ENCODE data around the gene TMEM179. TPM values are rescaled to one million over a fixed set of nuclear protein-coding genes. Genes with fewer than 3 reads are reported as not detected.

The TMEM179 gene
- total RNA-seq, 6 donors from 2014 or later, result not detected

DNA sequence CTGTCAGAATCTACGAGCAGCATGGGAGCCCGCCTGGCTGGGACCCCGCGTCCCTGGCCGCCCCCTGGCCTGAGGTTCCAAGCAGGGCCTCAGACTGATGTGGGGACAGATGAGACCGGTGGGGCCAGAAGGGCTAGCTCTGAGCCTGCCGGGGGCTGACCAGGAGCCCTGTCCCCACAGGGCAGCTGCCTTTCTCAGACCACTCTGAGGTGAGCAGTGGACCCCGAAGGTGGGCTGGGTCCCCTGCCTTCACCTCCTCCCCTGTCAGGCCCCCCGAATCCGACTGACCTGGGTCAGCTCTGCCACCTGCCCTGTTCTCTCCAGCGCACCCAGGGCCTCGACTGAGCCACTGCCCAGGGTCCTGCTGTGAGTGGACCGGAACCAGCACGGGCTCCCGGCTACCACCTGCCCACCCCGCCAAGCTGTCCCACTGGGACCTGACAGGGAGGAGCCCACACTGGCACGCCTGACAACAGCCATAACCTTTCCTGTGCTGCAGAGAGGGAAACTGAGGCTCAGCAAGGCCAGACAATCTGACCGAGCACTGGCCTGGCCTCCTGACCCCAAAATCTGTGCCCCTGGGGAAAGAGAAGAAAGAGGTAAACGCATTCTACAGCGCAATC, 29.7 kb upstream of the TMEM179 start:
- Histone ChIP-seq H3K36me3 (no peaks in the 10 kb centered on the region), H3K4me1 (no peaks in the 10 kb centered on the region), H3K4me3 (no peak overlapping the region), H3K27me3 (no peaks in the 10 kb centered on the region), H3K27ac (no peak overlapping the region), H3K9me3 (peaks cover 2 to 5% (median 3%) of the 10 kb centered on the region in 4 donors)
- 81 to 96% methylated on average over 15 of the region's 20 CpGs for WGBS, 2 donors
- TF ChIP-seq POLR2A (IDR thresholded peaks at IDR 0.05), result no peak
- TF ChIP-seq, protein P1, sequence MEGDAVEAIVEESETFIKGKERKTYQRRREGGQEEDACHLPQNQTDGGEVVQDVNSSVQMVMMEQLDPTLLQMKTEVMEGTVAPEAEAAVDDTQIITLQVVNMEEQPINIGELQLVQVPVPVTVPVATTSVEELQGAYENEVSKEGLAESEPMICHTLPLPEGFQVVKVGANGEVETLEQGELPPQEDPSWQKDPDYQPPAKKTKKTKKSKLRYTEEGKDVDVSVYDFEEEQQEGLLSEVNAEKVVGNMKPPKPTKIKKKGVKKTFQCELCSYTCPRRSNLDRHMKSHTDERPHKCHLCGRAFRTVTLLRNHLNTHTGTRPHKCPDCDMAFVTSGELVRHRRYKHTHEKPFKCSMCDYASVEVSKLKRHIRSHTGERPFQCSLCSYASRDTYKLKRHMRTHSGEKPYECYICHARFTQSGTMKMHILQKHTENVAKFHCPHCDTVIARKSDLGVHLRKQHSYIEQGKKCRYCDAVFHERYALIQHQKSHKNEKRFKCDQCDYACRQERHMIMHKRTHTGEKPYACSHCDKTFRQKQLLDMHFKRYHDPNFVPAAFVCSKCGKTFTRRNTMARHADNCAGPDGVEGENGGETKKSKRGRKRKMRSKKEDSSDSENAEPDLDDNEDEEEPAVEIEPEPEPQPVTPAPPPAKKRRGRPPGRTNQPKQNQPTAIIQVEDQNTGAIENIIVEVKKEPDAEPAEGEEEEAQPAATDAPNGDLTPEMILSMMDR (IDR thresholded peaks at IDR 0.05), result no peak
- no peak for DNase-seq
- no peak for ATAC-seq (ENCODE audit: low FRiP score in 2 of 2)

DNA sequence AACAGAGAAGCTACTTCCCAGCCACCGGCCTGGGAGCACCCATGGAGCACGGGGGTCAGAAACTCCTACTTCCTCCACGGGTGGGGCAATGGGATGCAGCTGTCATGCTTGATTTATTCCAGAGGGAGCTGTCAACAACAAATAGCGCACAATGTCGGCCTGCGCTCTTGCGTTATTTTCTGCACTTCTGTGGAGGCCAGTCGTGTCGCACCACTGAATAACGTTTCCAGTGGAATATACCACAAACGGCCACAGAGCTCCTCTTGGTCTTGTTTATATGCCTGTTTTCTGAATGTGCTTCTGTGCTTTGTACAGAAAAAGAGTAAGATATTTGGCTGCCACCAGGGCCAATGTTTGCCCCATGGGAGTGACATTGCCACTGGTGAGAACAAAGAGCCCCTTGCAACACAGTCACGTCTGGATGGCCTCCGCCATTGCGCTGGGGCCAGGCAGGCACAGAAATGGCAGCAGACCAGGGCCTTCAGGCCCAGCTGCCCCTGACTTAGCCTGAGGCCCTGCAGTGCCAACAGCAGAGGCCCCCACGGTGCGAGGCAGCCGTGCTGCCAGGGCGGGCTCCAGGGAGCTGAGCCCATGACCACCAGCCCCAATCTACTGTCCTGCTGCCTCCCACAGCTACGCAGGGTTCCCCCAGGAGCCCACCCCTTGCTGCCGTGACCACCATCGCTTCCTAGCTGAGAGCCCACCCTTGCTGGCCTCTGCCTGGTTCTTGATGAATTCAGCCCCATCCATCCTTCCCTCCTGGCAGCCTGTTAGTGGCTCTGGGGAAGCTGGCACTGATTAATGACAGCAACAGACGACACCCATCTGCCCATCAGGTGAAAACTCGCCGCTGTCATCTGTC, 28.9 kb upstream of the TMEM179 start:
- 74 to 79% methylated on average over 15 to 24 of the region's 24 CpGs for WGBS, 2 donors
- TF ChIP-seq, protein P1 (IDR thresholded peaks at IDR 0.05), result no peak
- TF ChIP-seq EP300 (IDR thresholded peaks at IDR 0.05) (no peak), POLR2AphosphoS5 (IDR thresholded peaks at IDR 0.05) (no peak), POLR2A (IDR thresholded peaks at IDR 0.05) (no peak)

DNA sequence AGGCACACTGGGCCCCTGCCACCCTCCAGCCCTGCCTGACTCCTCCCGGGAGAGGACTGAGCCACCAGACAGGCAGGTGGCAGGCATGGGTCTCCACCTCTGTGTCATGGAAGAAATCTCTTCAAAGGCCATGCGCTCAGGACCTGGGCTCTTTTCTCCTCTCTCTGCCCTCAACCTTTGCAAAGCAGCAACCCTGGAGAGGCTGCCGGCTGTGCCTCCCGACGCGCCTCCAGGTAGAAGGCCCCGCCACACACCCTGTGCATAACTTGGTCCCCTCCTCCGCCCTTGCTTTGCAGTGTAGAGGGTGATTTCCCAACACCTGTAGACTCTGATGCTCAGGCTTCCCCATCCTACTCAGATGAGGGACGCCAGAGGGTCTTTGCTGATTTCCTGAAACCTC, 28.2 kb upstream of the TMEM179 start:
- 67 to 72% methylated on average over 8 to 9 of the region's 9 CpGs for WGBS, 2 donors
- Histone ChIP-seq H3K27ac (no peak overlapping the region), H3K4me1 (no peaks in the 10 kb centered on the region), H3K27me3 (no peaks in the 10 kb centered on the region), H3K36me3 (no peaks in the 10 kb centered on the region), H3K4me3 (no peak overlapping the region), H3K9me3 (peaks cover 3 to 8% (median 7%) of the 10 kb centered on the region in 4 donors)
- TF ChIP-seq POLR2AphosphoS5 (IDR thresholded peaks at IDR 0.05), result no peak
- TF ChIP-seq, protein P1 (IDR thresholded peaks at IDR 0.05), result no peak
- no peak for TF ChIP-seq POLR2A (IDR thresholded peaks at IDR 0.05)
- TF ChIP-seq EP300 (IDR thresholded peaks at IDR 0.05), result no peak
- ATAC-seq (ENCODE audit: low FRiP score in 2 of 2) (no peak), DNase-seq (no peak)

More for the DNA sequence above, 28.9 kb upstream of the TMEM179 start:
- Histone ChIP-seq H3K9me3 (peaks cover 3 to 8% (median 7%) of the 10 kb centered on the region in 4 donors), H3K27me3 (no peaks in the 10 kb centered on the region), H3K27ac (no peak overlapping the region), H3K4me1 (no peaks in the 10 kb centered on the region), H3K36me3 (no peaks in the 10 kb centered on the region), H3K4me3 (no peak overlapping the region)
- ATAC-seq (ENCODE audit: low FRiP score in 2 of 2) (peak in 1 of 2 donors; percentile 37), DNase-seq (peak in 1 of 2 donors; percentile 63)

DNA sequence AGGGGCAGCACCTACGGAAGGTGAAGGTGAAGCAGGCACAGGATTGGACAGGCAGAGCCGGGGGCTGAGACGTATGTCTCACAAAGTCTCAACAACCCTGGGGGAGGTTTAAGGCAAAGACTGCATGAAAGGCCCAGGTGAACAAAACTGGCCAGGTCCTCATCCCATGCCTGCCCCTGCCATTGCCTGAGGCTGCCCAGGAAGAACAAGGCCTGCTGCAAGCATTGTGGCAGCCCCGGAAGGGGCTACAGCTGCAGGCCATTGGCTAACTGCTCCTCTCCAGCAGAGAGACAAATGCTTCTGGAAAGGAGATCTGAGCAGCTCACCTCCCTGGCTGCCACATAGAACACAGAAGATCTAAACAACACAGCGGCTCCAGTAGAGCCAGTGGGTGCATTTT, 20.4 kb upstream of the TMEM179 start:
- 65 to 69% methylated on average over 3 to 5 of the region's 5 CpGs for WGBS, 2 donors
- H3K36me3 ChIP-seq, result no peaks in the 10 kb centered on the region
- DNase-seq (no peak), ATAC-seq (ENCODE audit: low FRiP score in 2 of 2) (peak in 1 of 2 donors; percentile 30)
- no peak overlapping the region for H3K4me3 ChIP-seq
- no peak overlapping the region for H3K27ac ChIP-seq
- H3K4me1 ChIP-seq, result no peaks in the 10 kb centered on the region
- peaks cover 3 to 14% (median 7%) of the 10 kb centered on the region in 4 donors for H3K9me3 ChIP-seq
- TF ChIP-seq POLR2A (IDR thresholded peaks at IDR 0.05) (no peak), EP300 (IDR thresholded peaks at IDR 0.05) (no peak), POLR2AphosphoS5 (IDR thresholded peaks at IDR 0.05) (no peak)
- TF ChIP-seq, protein P1 (IDR thresholded peaks at IDR 0.05), result no peak
- no peaks in the 10 kb centered on the region for H3K27me3 ChIP-seq

Data from upper lobe of left lung (tissue), 6 donors.